Spinal cord (tissue), 10 donors: ENCODE results near the gene EBI3. TPM values are rescaled to one million over a fixed set of nuclear protein-coding genes. Genes with fewer than 3 reads are reported as not detected.
"Not testable (repeated sequence)": the region's sequence is repeated elsewhere in the genome, so short reads cannot be mapped to it uniquely, and the experiment has no call there.

ENCODE experiments used
- DNase-seq, 6 donors: peaks; one replicate each; pipeline versions ENCODE4 v3.0.0 to v3.0.0-alpha.2; 2013 to 2015; ENCODE audit warnings: low spot score in 6 of 6, low read depth in 4 of 6
- H3K27ac ChIP-seq: one replicate; pipeline ENCODE4 v1.5.1; 2013; ENCODE audit warnings: low read depth, low read length, control low read depth
- H3K27me3 ChIP-seq: one replicate; pipeline ENCODE4 v1.6.1; 2013; ENCODE audit warnings: low read length; ENCODE audit not compliant: control insufficient read depth, insufficient read depth
- H3K36me3 ChIP-seq: one replicate; pipeline ENCODE4 v1.6.1; 2013; ENCODE audit warnings: low read length; ENCODE audit not compliant: control insufficient read depth, insufficient read depth
- H3K4me1 ChIP-seq: one replicate; pipeline ENCODE4 v1.6.1; 2013; ENCODE audit warnings: low read length; ENCODE audit not compliant: control insufficient read depth, insufficient read depth
- H3K4me3 ChIP-seq: one replicate; pipeline ENCODE4 v1.5.1; 2013; ENCODE audit warnings: low read depth, low read length, control low read depth
- H3K9me3 ChIP-seq: one replicate; pipeline ENCODE4 v1.6.1; 2013; ENCODE audit warnings: low read length; ENCODE audit not compliant: control insufficient read depth, insufficient read depth
- WGBS: methylation state at CpG from one replicate; pipeline ENCODE4 v1.1.5; 2013; ENCODE audit warnings: missing lambda C conversion rate; ENCODE audit not compliant: insufficient coverage; 5-methylcytosine and 5-hydroxymethylcytosine counted together
- polyA plus RNA-seq, 2 donors: library from polyadenylated mRNA; unstranded; fragments of 120-200 nt; gene quantifications; one replicate each; pipeline ENCODE4 v1.2.1, GENCODE V29; 2013; ENCODE audit not compliant: insufficient read length in 2 of 2
- total RNA-seq, 2 donors: library from RNA; depleted of rRNA in 1 of 2; stranded (reverse); fragments of 120-200 nt in 1 of 2; fragments of >200 nt in 1 of 2; gene quantifications; one replicate each; pipeline versions ENCODE4 v1.2.3 to v1.2.4, GENCODE V29; 2013 to 2014
- donor health status: healthy.

Gene EBI3
- total and polyA plus RNA-seq, 4 donors, result 0.69 to 1.6 (median 0.83) TPM

DNA sequence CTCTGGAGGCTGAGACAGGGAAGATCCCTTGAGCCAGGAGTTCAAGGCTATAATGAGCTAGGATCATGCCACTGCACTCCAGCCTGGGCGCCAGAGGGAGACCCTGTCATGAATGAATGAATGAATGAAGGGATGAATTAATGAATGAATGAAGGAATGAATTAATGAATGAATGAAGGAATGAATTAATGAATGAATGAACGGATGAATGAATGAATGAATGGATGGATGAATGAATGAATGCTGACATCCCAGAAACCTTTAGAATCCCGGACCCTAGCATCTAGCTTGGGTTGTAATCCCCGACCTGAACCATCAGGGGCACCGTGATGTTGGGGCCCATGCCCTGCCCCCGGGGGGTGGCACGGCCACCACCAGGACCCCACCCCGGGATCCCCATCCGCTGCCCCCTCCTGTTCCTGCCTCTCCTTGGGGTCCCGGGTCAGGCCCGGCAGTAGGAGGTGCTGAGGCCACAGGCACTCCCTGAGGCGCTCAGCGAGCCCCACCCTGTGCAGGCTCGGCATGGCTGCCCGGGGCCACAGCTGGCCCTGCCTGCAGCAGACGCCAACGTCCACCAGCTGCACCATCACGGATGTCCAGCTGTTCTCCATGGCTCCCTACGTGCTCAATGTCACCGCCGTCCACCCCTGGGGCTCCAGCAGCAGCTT lies 3.4 kb downstream of the EBI3 start:
- Histone ChIP-seq H3K36me3 (no peaks in the 10 kb centered on the region), H3K4me1 (peaks cover 10% of the 10 kb centered on the region), H3K4me3 (no peak overlapping the region), H3K27me3 (peaks cover 19% of the 10 kb centered on the region), H3K9me3 (no peaks in the 10 kb centered on the region), H3K27ac (no peak overlapping the region)
- no peak for DNase-seq
- 45% methylated on average over 21 of the region's 21 CpGs for WGBS

- peaks cover 10% of the 10 kb centered on the region for H3K4me1 ChIP-seq
- H3K36me3 ChIP-seq, result no peaks in the 10 kb centered on the region
- H3K27me3 ChIP-seq, result peaks cover 12% of the 10 kb centered on the region
- 40% methylated on average over 11 of the region's 11 CpGs for WGBS
- H3K9me3 ChIP-seq, result no peaks in the 10 kb centered on the region
- DNase-seq, result peak in 2 of 6 donors; percentile 7 to 27
- H3K27ac ChIP-seq, result no peak overlapping the region
- H3K4me3 ChIP-seq, result no peak overlapping the region
Observed at GRCh38 chr19:4233282-4233853, 4.0 kb downstream of the EBI3 start.

DNA sequence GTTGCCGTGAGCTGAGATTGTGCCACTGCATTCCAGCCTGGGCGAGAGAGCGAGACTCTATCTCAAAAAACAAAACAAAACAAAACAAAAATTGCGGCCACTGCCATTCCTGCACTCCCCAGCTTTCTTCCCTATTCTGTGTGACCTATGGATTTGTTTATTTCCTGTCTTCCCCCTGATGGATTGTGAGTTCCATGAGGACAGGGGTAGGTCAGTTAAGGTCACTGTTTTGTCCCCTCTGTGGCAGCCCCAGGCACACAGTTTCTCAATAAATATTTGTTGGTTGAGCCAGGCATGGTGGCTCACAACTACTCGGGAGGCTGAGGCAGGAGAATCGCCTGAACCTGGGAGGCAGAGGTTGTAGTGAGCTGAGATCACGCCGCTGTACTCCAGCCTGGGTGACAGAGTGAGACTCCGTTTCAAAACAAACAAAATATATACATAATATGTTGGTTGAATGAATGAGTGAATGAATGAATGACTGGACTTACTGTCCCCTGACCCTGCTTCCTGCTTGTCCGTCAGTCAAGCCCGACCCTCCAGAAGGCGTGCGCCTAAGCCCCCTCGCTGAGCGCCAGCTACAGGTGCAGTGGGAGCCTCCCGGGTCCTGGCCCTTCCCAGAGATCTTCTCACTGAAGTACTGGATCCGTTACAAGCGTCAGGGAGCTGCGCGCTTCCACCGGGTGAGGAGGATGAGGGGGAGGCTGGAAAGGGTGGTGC lies 5.0 kb downstream of the EBI3 start:
- H3K27me3 ChIP-seq, result peaks cover 4% of the 10 kb centered on the region
- no peaks in the 10 kb centered on the region for H3K9me3 ChIP-seq
- no peaks in the 10 kb centered on the region for H3K36me3 ChIP-seq
- peaks cover 6% of the 10 kb centered on the region for H3K4me1 ChIP-seq
- H3K27ac ChIP-seq, result no peak overlapping the region
- no peak overlapping the region for H3K4me3 ChIP-seq
- DNase-seq, result no peak
- WGBS, result 42% methylated on average over 14 of the region's 21 CpGs

DNA sequence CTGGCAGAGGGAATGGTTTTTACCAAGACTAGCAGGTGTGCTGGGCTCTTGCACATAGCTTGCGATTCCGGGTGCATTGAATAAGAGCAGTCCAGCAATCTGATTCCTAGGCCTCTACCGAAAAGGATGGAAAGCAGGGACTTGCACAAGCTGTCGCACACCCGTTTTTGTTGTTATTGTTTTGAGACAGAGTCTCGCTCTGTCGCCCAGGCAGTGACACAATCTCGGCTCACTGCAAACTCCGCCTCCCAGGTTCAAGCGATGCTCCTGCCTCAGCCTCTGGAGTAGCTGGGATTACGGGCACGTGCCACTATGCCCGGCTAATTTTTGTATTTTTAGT lies 5.5 kb downstream of the EBI3 start:
- H3K27ac ChIP-seq, result no peak overlapping the region

DNA sequence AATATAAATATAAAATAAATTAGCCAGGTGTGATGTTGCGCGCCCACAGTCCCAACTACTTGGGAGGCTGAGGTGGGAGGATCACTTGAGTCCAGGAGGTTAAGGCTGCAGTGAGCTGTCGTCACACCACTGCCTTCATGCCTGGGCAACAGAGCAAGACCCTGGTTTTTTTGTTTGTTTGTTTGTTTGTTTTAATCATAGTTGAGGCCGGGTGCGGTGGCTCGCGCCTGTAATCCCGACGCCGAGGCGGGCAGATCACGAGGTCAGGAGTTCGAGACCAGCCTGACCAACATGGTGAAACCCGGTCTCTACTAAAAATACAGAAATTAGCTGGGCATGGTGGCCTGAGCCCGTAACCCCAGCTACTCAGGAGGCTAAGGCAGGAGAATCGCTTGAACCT lies 8.2 kb downstream of the EBI3 start:
- H3K9me3 ChIP-seq, H3K36me3 ChIP-seq, DNase-seq, H3K4me3 ChIP-seq, H3K27ac ChIP-seq, H3K4me1 ChIP-seq, H3K27me3 ChIP-seq: not testable (repeated sequence)
- WGBS, result 92% methylated on average over 14 of the region's 16 CpGs

More for the DNA sequence above, 5.5 kb downstream of the EBI3 start:
- H3K4me1 ChIP-seq, result peaks cover 4% of the 10 kb centered on the region
- no peaks in the 10 kb centered on the region for H3K9me3 ChIP-seq
- no peaks in the 10 kb centered on the region for H3K36me3 ChIP-seq
- DNase-seq, result no peak
- 59% methylated on average over 10 of the region's 13 CpGs for WGBS
- H3K27me3 ChIP-seq, result peaks cover 2% of the 10 kb centered on the region
- H3K4me3 ChIP-seq, result no peak overlapping the region

DNA sequence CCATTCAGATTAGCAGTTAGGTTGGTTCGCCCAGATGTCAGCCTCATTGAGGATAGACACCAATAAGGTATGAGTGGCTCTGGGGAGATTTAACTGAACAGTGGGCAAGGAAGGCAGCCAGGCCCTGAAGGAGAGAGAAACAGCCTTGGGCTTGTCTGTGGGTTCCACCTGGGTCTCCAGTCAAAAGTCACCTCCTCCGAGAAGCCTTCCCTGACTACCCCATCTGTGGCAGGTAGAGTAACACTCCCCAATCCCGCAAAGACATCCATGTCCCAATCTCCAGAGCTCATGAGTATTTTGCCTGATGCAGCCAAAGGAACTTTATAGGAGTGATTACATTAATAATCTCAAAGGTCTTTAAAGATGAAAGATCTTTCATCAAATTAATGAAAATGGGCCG lies 9.5 kb downstream of the EBI3 start:
- no peaks in the 10 kb centered on the region for H3K27me3 ChIP-seq
- no peaks in the 10 kb centered on the region for H3K9me3 ChIP-seq
- no peaks in the 10 kb centered on the region for H3K4me1 ChIP-seq
- no peak overlapping the region for H3K4me3 ChIP-seq
- no peak overlapping the region for H3K27ac ChIP-seq
- no peak for DNase-seq
- WGBS, result 83% methylated on average over 1 of the region's 4 CpGs
- no peaks in the 10 kb centered on the region for H3K36me3 ChIP-seq

- no peak for DNase-seq
- H3K27ac ChIP-seq, result no peak overlapping the region
- H3K9me3 ChIP-seq, result no peaks in the 10 kb centered on the region
- 68% methylated on average over 3 of the region's 5 CpGs for WGBS
- no peaks in the 10 kb centered on the region for H3K27me3 ChIP-seq
- no peaks in the 10 kb centered on the region for H3K36me3 ChIP-seq
- no peak overlapping the region for H3K4me3 ChIP-seq
- H3K4me1 ChIP-seq, result peaks cover 5% of the 10 kb centered on the region
Observed at GRCh38 chr19:4241824-4242430, 12.6 kb downstream of the EBI3 start.

DNA sequence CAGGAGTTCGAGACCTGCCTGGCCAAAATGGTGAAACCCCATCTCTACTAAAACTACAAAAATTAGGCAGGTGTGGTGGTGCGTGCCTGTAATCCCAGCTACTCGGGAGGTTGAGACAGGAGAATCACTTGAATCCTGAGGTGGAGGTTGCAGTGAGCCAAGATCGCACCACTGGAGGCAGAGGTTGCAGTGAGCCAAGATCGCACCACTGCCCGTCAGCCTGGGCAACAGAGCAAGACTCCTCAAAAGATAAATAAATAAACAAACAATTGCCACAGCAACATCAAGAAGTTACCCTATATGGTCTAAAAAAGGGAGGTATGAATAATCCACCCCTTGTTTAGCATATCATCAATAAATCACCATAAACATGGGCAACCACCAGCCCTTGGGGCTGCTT lies 16.6 kb downstream of the EBI3 start:
- Histone ChIP-seq H3K4me1 (peaks cover 13% of the 10 kb centered on the region), H3K36me3 (peaks cover 27% of the 10 kb centered on the region)
- DNase-seq, H3K4me3 ChIP-seq, H3K9me3 ChIP-seq, H3K27me3 ChIP-seq, H3K27ac ChIP-seq: not testable (repeated sequence)
- 100% methylated on average over 3 of the region's 6 CpGs for WGBS

DNA sequence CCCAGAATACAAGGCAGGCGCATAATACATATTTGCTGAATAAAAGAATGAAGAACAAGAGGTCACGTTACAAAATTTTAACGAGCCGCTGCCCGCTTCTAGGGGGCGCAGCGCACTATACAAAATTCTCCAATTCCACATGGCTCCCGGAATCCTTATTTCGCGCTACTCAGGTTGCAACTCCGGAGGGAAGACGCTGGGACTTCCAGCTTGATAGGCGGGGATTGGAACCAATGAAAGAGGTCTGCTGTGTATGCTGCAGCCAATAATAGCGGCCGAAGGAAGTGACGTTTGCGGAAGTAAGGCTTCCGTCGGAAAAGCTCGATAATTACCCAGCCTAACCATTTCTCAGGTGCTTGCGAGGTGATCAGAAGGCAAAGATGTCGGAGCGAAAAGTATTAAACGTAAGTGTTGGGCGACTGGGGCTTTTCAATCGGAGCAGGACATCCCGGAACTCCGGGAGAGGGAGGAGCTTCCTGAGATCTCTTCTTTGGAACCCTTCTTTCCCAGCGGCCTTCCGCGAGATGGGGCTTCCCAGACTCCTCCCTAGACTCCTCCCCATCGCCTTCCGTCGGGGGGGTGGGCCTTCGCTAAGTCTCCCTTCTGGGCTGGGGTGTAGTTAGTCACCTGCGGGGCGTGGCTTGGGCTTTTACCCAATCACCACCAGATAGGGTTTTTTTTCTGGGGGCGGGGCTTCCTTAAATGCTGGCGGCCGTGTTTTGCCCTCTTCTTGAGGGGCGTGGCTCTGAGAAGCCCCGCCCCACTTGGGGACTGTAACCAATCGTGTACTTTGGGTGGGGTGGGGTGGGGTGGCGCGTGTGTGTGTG lies 17.7 kb downstream of the EBI3 start, which contains the start of gene YJU2:
YJU2 (plus strand) TSS at position 314 of the 827 bp plus-strand sequence; CDS start at position 381, 67 bp downstream.
- H3K36me3 ChIP-seq, result peaks cover 37% of the 10 kb centered on the region
- no peaks in the 10 kb centered on the region for H3K27me3 ChIP-seq
- peak within 1 kb of the TSS; percentile 96 for H3K27ac ChIP-seq
- DNase-seq, result peak; percentile 97 to 100 (median 99)
- no peaks in the 10 kb centered on the region for H3K9me3 ChIP-seq
- H3K4me3 ChIP-seq, result peak within 1 kb of the TSS; percentile 91
- 0% methylated on average over 24 of the region's 45 CpGs for WGBS
- H3K4me1 ChIP-seq, result peaks cover 13% of the 10 kb centered on the region
